ENCODE measurements around the gene PLAC1.

PLAC1 gene

GRCh38 chrX:134645936-134646543 lies 12.2 kb downstream of the PLAC1 start:
- Histone ChIP-seq H3K79me2 (ENCODE audit: insufficient read depth, low read length) (no peaks in the 10 kb centered on the region), H4K20me1 (ENCODE audit: insufficient read depth, low read length) (no peaks in the 10 kb centered on the region), H3K27ac (ENCODE audit: low read depth, low read length, poor library complexity, severe bottlenecking) (no peak overlapping the region), H3K9me3 (ENCODE audit: low read length) (no peaks in the 10 kb centered on the region), H3K9me2 (ENCODE audit: low read depth, low read length) (no peaks in the 10 kb centered on the region), H3K9ac (ENCODE audit: low read length) (no peak overlapping the region), H3F3A (ENCODE audit: insufficient read depth, low read length) (no peaks in the 10 kb centered on the region), H3K4me1 (ENCODE audit: insufficient read depth, low read length, severe bottlenecking) (no peaks in the 10 kb centered on the region), H2AFZ (ENCODE audit: low read length) (no peak overlapping the region), H3K27me3 (ENCODE audit: insufficient read depth, low read length) (no peaks in the 10 kb centered on the region), H3K4me3 (ENCODE audit: low read depth, low read length, poor library complexity, severe bottlenecking) (no peak overlapping the region), H3K4me2 (ENCODE audit: low read length) (no peak overlapping the region), H3K36me3 (ENCODE audit: insufficient read depth, low read length) (no peaks in the 10 kb centered on the region)
- no peak for TF ChIP-seq CTCF (IDR thresholded peaks at IDR 0.05; ENCODE audit: low read length)
- no peak for TF ChIP-seq EZH2 (IDR thresholded peaks at IDR 0.05; ENCODE audit: borderline replicate concordance, low read length)

DNA sequence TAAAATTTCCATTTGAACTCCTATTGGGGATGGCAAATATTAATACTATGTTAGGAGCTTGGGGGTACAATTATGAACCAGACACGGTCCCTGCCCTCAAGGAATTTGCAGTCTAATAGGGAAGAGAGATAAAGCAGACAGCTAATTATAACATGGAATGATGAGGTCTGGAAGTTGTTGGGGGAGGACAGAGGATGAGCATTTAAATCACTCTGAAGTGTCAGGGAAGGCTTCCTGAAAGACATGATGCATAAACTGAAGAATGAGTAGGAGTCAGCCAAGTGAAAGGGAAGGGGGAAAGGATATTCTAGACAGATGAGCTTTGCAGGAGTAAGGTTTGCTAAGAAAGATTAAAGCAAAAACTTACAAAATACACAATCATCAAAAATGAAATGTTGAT lies 15.9 kb downstream of the PLAC1 start:
- H3K9ac ChIP-seq (ENCODE audit: low read length), result no peak overlapping the region
- H3K27me3 ChIP-seq (ENCODE audit: insufficient read depth, low read length), result no peaks in the 10 kb centered on the region
- H3K4me3 ChIP-seq (ENCODE audit: low read depth, low read length, poor library complexity, severe bottlenecking), result no peak overlapping the region
- no peak overlapping the region for H3K27ac ChIP-seq (ENCODE audit: low read depth, low read length, poor library complexity, severe bottlenecking)
- no peak for TF ChIP-seq EZH2 (IDR thresholded peaks at IDR 0.05; ENCODE audit: borderline replicate concordance, low read length)
- H3K9me2 ChIP-seq (ENCODE audit: low read depth, low read length), result no peaks in the 10 kb centered on the region
- no peaks in the 10 kb centered on the region for H3K9me3 ChIP-seq (ENCODE audit: low read length)
- no peak overlapping the region for H3K4me2 ChIP-seq (ENCODE audit: low read length)
- no peaks in the 10 kb centered on the region for H3K36me3 ChIP-seq (ENCODE audit: insufficient read depth, low read length)
- H3K79me2 ChIP-seq (ENCODE audit: insufficient read depth, low read length), result no peaks in the 10 kb centered on the region
- H3F3A ChIP-seq (ENCODE audit: insufficient read depth, low read length), result no peaks in the 10 kb centered on the region
- H4K20me1 ChIP-seq (ENCODE audit: insufficient read depth, low read length), result no peaks in the 10 kb centered on the region
- H2AFZ ChIP-seq (ENCODE audit: low read length), result no peak overlapping the region
- H3K4me1 ChIP-seq (ENCODE audit: insufficient read depth, low read length, severe bottlenecking), result no peaks in the 10 kb centered on the region

- H3K4me1 ChIP-seq (ENCODE audit: insufficient read depth, low read length, severe bottlenecking), result no peaks in the 10 kb centered on the region
- no peak for TF ChIP-seq CTCF (IDR thresholded peaks at IDR 0.05; ENCODE audit: low read length)
- no peak for TF ChIP-seq EZH2 (IDR thresholded peaks at IDR 0.05; ENCODE audit: borderline replicate concordance, low read length)
- H3K36me3 ChIP-seq (ENCODE audit: insufficient read depth, low read length), result no peaks in the 10 kb centered on the region
- no peaks in the 10 kb centered on the region for H3K27me3 ChIP-seq (ENCODE audit: insufficient read depth, low read length)
- no peak overlapping the region for H3K9ac ChIP-seq (ENCODE audit: low read length)
- H3K4me2 ChIP-seq (ENCODE audit: low read length), result no peak overlapping the region
- H3K79me2 ChIP-seq (ENCODE audit: insufficient read depth, low read length), result no peaks in the 10 kb centered on the region
- no peaks in the 10 kb centered on the region for H3K9me2 ChIP-seq (ENCODE audit: low read depth, low read length)
- H3K4me3 ChIP-seq (ENCODE audit: low read depth, low read length, poor library complexity, severe bottlenecking), result no peak overlapping the region
- H2AFZ ChIP-seq (ENCODE audit: low read length), result no peak overlapping the region
- H3K27ac ChIP-seq (ENCODE audit: low read depth, low read length, poor library complexity, severe bottlenecking), result no peak overlapping the region
- H4K20me1 ChIP-seq (ENCODE audit: insufficient read depth, low read length), result no peaks in the 10 kb centered on the region
- H3F3A ChIP-seq (ENCODE audit: insufficient read depth, low read length), result no peaks in the 10 kb centered on the region
- H3K9me3 ChIP-seq (ENCODE audit: low read length), result no peaks in the 10 kb centered on the region
Observed at GRCh38 chrX:134641346-134641745, 16.9 kb downstream of the PLAC1 start.

- H3K9ac ChIP-seq (ENCODE audit: low read length), result no peak overlapping the region
- no peaks in the 10 kb centered on the region for H3K79me2 ChIP-seq (ENCODE audit: insufficient read depth, low read length)
- no peaks in the 10 kb centered on the region for H3K36me3 ChIP-seq (ENCODE audit: insufficient read depth, low read length)
- no peak overlapping the region for H3K4me3 ChIP-seq (ENCODE audit: low read depth, low read length, poor library complexity, severe bottlenecking)
- H3K4me1 ChIP-seq (ENCODE audit: insufficient read depth, low read length, severe bottlenecking), result no peaks in the 10 kb centered on the region
- H3K27me3 ChIP-seq (ENCODE audit: insufficient read depth, low read length), result no peaks in the 10 kb centered on the region
- H4K20me1 ChIP-seq (ENCODE audit: insufficient read depth, low read length), result no peaks in the 10 kb centered on the region
- no peak overlapping the region for H3K4me2 ChIP-seq (ENCODE audit: low read length)
- no peak for TF ChIP-seq CTCF (IDR thresholded peaks at IDR 0.05; ENCODE audit: low read length)
- H3K27ac ChIP-seq (ENCODE audit: low read depth, low read length, poor library complexity, severe bottlenecking), result no peak overlapping the region
- no peak overlapping the region for H2AFZ ChIP-seq (ENCODE audit: low read length)
- H3K9me2 ChIP-seq (ENCODE audit: low read depth, low read length), result no peaks in the 10 kb centered on the region
- H3F3A ChIP-seq (ENCODE audit: insufficient read depth, low read length), result no peaks in the 10 kb centered on the region
- H3K9me3 ChIP-seq (ENCODE audit: low read length), result no peaks in the 10 kb centered on the region
Observed at GRCh38 chrX:134640914-134641313, 17.4 kb downstream of the PLAC1 start.
